Inflammatory macrophage (primary cell): Measurements from ENCODE around the gene TCP1.
A peak's percentile ranks its signal among the peaks of the same experiment; 100 is the strongest.
"Not testable (repeated sequence)": the region's sequence is repeated elsewhere in the genome, so short reads cannot be mapped to it uniquely, and the experiment has no call there.

Experiments used
- DNase-seq, 2 donors: peaks; one replicate each; pipeline ENCODE4 v3.0.0-alpha.2; 2020 to 2022
- total RNA-seq, 18 experiments: gene quantifications; one replicate each; lab custom pipeline; 2026; ENCODE audit warnings: mixed read lengths in 6 of 18, inconsistent platforms in 2 of 18; lab: John Stamatoyannopoulos, UW

Gene TCP1
- total RNA-seq: 97.9 to 209 (median 185) reads per million in 18 experiments

GRCh38 chr6:159789377-159790148 is at the start of gene TCP1:
Gene TCP1 (minus strand): TSS chr6:159789602. CDS start chr6:159789468, 134 bp downstream.
- DNase-seq: peak; percentile 100

DNA sequence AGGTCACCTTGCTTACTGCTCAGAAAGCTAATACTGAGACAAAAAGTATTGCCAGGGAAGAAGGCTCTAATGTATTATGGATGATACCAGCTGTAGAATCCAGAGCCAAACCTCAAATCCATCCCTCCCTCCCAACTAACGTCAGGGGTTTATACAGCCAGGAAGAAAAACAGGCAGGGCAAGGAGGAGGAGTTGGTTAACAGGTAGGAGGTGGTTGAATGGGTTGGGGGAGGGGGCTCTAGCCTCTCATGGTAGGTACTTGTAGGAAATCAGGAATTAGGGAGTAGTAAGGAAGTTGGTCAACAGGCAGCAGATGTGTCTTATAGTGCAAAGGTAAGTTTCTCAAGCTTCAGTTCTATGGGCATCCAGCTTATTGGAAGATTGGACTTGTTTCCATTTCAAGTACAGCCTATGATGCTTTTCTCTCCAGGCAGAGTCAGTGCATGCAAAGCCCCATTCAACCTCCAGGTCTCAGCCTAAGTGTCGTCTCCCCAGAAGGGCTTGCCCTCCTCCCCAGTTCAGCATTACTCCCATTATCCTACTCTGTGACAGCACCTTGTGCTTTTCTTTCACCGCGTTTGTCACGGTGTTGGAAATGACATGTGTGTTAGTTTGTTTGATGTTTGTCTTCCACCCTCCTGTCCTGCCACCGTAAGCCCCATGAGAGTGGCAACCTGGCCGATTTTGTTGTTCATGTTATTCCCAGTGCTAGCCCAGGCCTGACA is 48.8 kb upstream of the TCP1 start:
- no peak for DNase-seq

DNA sequence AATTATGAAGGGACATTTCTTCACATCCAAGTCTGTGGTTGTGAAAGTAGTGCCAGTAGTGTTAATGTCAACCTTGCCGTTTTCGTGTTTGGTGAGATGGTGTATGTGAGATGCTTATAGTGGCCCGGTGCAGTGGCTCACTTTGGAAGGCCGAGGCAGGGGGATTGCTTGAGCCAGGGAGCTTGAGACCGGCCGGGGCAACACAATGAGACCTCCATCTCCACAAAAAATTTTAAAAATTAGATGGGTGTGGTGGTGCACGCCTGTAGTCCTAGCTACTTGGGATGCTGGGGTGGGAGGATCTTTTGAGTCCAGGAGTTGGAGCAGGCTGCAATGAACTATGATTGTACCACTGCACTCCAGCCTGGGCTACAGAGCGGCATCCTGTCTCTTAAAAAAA is 48.1 kb upstream of the TCP1 start:
- DNase-seq: no peak

DNA sequence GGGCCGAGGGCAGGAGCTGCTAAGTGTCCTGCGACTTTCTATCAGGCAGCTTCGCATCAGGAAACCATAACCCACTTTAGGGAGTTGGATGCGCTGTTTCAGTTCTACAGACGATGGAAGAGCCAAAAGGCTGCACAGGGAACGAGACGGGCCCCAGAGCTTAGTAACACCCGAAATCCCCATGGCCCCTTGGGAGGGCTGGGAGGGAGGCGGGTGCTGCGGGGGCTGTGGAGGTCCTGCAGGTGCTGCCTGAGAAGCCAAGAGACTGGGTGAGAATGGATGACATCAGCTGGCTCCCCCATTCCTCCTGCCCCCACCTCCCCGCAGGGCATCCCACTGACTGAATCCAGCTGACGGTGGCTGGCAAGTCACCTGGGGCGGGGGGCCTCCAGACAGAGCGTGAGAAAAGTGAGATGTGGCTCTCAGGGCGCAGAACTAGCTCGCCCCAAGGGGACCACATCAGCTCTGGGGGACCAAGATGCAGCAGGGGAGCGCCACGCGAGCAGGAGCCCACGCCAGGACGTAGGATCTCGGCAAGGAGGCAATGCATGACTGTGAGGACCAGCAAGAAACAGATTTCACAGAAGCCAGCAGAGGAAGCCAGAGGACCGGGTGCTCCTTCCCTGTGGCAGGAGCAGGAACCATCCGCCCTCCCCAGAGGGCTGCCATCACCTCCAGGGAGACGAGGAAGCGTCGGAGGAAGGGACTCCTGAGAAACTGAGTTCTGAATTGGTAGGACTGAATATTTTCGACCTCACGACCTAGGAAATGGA is 47.5 kb upstream of the TCP1 start:
- no peak for DNase-seq

DNA sequence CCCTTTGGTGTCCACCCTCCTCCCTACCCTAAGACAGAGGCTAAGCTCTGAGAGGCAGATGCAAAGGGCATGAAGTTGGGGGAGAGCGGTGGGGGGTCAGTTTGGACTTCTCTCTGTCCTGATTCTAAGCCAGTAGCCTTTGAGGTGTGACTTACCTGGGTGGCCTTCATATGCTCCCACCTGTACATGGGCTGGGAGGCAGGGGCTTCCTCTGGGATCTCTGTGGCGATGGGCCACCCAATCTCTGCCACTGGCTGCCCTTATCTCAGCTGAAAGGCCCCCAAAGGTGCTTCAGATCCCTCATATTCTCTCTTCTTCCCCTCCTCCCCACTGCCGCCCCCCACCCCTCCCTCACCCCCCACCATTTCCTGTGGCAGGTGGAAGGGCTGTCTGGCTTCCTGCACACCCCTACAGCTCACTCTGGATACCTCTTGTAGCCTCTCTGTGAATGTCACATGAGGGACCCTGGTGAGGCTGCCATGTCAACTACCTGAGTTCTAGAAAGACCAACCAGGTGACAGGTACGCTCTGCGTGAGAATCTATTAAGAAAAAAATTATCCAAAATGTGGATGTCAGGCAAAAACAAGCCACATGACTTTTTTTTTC is 44.7 kb upstream of the TCP1 start:
- DNase-seq: no peak

GRCh38 chr6:159833556-159833955 is 44.2 kb upstream of the TCP1 start:
- no peak for DNase-seq

DNA sequence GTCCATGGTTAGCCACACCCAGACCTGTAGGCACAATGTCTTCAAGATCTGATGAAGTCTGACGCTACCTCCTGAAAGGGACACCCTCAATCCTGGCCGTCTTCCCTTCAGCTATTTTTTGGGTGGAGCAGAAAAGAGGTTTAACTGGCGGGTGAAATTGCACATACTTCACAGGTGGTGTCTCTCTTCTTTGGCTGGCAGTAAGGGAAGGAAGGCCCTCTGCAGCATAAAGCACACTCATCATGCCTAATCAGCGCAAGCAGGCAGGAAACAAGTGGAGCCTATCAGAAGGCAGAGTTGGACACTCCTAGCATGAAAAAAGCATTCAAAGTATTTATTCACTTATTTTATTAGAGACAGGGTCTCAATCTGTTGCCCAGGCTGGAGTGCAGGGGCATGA is 43.5 kb upstream of the TCP1 start:
- no peak for DNase-seq

DNA sequence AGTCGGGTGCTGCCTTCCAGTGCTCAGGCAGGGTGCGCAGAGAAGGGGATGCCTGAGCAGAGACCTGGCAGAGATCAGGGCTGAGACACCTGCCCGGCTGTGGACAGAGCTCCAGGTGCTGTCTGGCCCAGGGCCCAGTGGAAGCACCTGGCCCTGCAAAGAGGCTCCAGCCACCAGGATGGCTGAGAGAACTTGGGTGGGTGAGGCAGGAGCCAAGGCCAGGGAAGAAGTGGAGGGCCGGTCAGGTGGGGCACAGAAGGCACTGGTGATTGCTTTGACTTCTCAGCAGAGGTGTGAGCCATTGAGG is 41.9 kb upstream of the TCP1 start:
- no peak for DNase-seq

- DNase-seq: no peak
Measured at GRCh38 chr6:159830501-159831372, 41.3 kb upstream of the TCP1 start.

- DNase-seq: peak; percentile 48 to 62
Measured at GRCh38 chr6:159829526-159829925, 40.1 kb upstream of the TCP1 start.

GRCh38 chr6:159828074-159828473 is 38.7 kb upstream of the TCP1 start:
- no peak for DNase-seq

- no peak for DNase-seq
Measured at GRCh38 chr6:159826968-159827647, 37.7 kb upstream of the TCP1 start.

GRCh38 chr6:159826004-159826403 is 36.6 kb upstream of the TCP1 start:
- DNase-seq: no peak

- DNase-seq: not testable (repeated sequence)
Measured at GRCh38 chr6:159824690-159825089, 35.3 kb upstream of the TCP1 start.

- no peak for DNase-seq
Measured at GRCh38 chr6:159823953-159824352, 34.6 kb upstream of the TCP1 start.

DNA sequence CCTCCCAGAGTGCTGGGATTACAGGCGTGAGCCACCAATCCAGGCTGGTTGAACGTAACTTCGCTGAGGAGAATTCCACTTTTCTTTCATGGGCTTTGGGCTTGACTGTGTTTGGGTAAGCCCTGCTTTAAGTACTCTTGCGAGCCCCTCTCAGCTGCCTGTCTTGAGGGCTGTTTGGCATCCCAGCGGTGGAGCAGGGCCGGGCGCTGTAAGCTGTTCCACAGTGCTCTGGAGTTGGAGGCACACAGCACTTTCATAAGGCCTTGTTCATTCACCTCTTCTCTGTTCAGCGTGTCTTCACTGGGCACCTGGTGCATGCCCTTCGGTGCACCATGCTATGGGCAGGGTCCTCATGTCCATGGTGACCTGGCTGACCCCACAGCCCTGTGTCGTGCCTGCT is 32.3 kb upstream of the TCP1 start:
- DNase-seq: no peak

DNA sequence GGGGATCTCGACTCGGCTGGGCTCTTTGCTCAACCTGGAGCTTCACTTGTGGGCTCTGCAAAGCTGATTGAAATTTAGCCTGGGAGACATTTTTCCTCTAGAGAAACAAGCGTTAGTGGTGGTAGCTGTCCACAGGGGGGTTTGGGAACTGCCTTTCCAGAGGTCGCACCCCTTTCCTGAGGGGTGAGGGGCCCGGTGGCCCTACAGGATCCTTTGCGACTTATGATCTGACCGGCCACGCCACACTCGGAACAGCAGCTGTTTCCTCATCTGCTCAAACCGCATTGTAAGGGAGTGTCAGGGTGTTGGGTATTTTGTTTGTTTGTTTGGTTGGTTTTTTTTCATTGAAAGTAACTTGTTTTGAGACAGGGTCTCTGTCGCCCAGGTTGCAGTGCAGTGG is 31.7 kb upstream of the TCP1 start:
- no peak for DNase-seq

DNA sequence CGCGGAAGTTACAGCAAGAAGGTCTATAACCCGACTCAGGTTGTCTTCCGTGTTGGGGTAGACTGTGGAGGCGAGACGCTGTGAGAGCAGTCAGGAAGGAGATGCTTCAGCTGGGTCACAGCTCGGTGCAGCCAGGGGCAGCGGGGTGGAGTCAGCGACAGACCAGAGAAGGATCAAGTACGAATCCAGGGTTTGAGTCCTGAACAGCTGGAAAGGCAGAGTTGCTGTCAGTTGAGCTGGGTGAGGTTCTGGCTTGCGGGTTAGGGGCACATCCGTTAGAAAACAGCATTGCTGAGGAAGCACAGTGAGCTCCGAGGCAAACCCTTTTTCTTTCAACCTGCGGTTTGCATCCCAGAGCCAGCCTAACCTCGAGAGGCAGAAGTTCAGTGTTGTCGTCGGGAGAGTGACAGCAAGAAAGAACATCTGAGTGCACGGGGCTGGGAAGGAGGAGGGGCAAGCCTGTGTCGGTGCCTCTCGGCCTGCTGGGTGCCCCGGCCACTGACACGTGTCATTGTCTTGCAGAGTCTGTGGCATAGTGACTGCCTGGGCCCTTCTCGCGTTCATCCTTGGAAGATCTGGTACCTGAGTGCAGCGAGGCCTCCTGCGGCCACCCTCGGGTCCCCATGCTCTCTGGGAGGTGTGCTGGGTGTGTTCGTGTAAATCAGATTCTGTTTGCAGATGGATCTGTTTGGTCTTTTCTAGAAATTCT is 30.7 kb upstream of the TCP1 start:
- peak in 1 of 2 donors; percentile 11 for DNase-seq

- DNase-seq: no peak
Measured at GRCh38 chr6:159819098-159819497, 29.7 kb upstream of the TCP1 start.

- DNase-seq: no peak
Measured at GRCh38 chr6:159817951-159818739, 28.7 kb upstream of the TCP1 start.
